Progenitor cell of endocrine pancreas (in vitro differentiated cells): ENCODE measurements around the gene RBMS1. TPM values are rescaled to one million over a fixed set of nuclear protein-coding genes. Genes with fewer than 3 reads are reported as not detected.
A peak's percentile ranks its signal among the peaks of the same experiment; 100 is the strongest.

Experiments
- DNase-seq: peaks from one replicate; pipeline ENCODE4 v3.0.0; 2021; ENCODE audit warnings: low spot score; ENCODE audit not compliant: unreplicated experiment
- H3K27ac Mint-ChIP-seq: 2 replicates; pipeline ENCODE4 v1.8.0; 2021; ENCODE audit warnings: mild to moderate bottlenecking, moderate library complexity, mixed read lengths
- H3K27me3 Mint-ChIP-seq: 2 replicates; pipeline ENCODE4 v1.8.0; 2021; ENCODE audit warnings: mixed read lengths
- H3K36me3 Mint-ChIP-seq: 2 replicates; pipeline ENCODE4 v1.8.0; 2022; ENCODE audit warnings: mixed read lengths; ENCODE audit not compliant: insufficient read depth
- H3K4me1 Mint-ChIP-seq: 2 replicates; pipeline ENCODE4 v1.8.0; 2021; ENCODE audit warnings: low read depth, mixed read lengths
- H3K4me3 Mint-ChIP-seq: 2 replicates; pipeline ENCODE4 v1.8.0; 2021; ENCODE audit warnings: low read depth, mild to moderate bottlenecking, moderate library complexity, mixed read lengths
- H3K9me3 Mint-ChIP-seq: 2 replicates; pipeline ENCODE4 v1.8.0; 2021; ENCODE audit warnings: low read depth, mixed read lengths
- CTCF ChIP-seq: fragments of 200-600 bp; sonication (generic); IDR thresholded peaks from one replicate; pipeline ENCODE4 v1.5.0; 2021; ENCODE audit warnings: antibody characterized with exemption, mild to moderate bottlenecking; ENCODE audit not compliant: unreplicated experiment
- total RNA-seq: library from RNA; stranded (reverse); gene quantifications from 2 replicates; pipeline ENCODE4 v1.2.1, GENCODE V29; 2021

RBMS1 gene
- total RNA-seq, 1 donor from 2014 or later = 59.8 TPM

- Mint-ChIP-seq H3K4me1 (peaks cover 54% of the 10 kb centered on the region), H3K27me3 (no peaks in the 10 kb centered on the region), H3K36me3 (no peaks in the 10 kb centered on the region), H3K9me3 (no peaks in the 10 kb centered on the region), H3K4me3 (no peak overlapping the region), H3K27ac (no peak overlapping the region)
- no peak for TF ChIP-seq CTCF
- no peak for DNase-seq
Observed at GRCh38 chr2:160224507-160224906, 269.1 kb downstream of the RBMS1 start.

DNA sequence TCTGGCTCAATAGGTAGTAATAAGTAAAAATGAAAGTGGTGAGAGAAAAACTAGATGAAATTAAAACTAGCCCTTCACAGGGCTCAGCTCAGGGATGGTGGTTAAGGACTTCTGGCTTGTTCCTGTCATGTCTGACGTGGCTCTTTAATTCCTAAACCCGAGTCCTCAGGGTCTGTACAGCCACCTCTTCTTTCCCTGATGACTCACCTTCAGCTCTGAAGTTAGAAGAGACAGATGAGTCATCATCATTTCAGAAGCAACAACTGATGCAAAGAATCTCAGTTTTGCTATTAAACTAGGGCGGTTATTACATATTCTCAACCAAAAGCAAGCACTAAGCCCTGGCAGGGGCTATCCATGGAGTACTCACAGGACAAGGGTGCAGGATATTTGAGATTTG lies 269.5 kb downstream of the RBMS1 start:
- no peak for DNase-seq
- Mint-ChIP-seq H3K36me3 (no peaks in the 10 kb centered on the region), H3K4me3 (no peak overlapping the region), H3K9me3 (no peaks in the 10 kb centered on the region), H3K27ac (no peak overlapping the region), H3K27me3 (no peaks in the 10 kb centered on the region), H3K4me1 (peaks cover 51% of the 10 kb centered on the region)
- no peak for TF ChIP-seq CTCF

GRCh38 chr2:160223560-160223959 lies 270.0 kb downstream of the RBMS1 start:
- DNase-seq = no peak
- no peaks in the 10 kb centered on the region for H3K9me3 Mint-ChIP-seq
- TF ChIP-seq CTCF = no peak
- H3K36me3 Mint-ChIP-seq = no peaks in the 10 kb centered on the region
- no peak overlapping the region for H3K27ac Mint-ChIP-seq
- no peaks in the 10 kb centered on the region for H3K27me3 Mint-ChIP-seq
- H3K4me1 Mint-ChIP-seq = peaks cover 47% of the 10 kb centered on the region
- no peak overlapping the region for H3K4me3 Mint-ChIP-seq

GRCh38 chr2:160222546-160223283 lies 270.9 kb downstream of the RBMS1 start:
- H3K4me3 Mint-ChIP-seq = no peak overlapping the region
- no peaks in the 10 kb centered on the region for H3K27me3 Mint-ChIP-seq
- TF ChIP-seq CTCF = no peak
- H3K27ac Mint-ChIP-seq = peak overlapping the region; percentile 88
- H3K9me3 Mint-ChIP-seq = no peaks in the 10 kb centered on the region
- no peaks in the 10 kb centered on the region for H3K36me3 Mint-ChIP-seq
- no peak for DNase-seq
- H3K4me1 Mint-ChIP-seq = peaks cover 39% of the 10 kb centered on the region
